HepG2 (cell line): ENCODE results near the gene TOB1. TPM values are rescaled to one million over a fixed set of nuclear protein-coding genes. Genes with fewer than 3 reads are reported as not detected.

ENCODE experiments used
- GABPA ChIP-seq, 2 experiments: IDR thresholded peaks; 2 replicates each; pipeline ENCODE4 v1.6.1; 2011 to 2016; ENCODE audit warnings: low read depth in 2 of 2, low read length in 1 of 2, missing biosample characterization in 1 of 2, missing genetic modification characterization in 1 of 2
- SIN3A ChIP-seq: IDR thresholded peaks from 2 replicates; pipeline ENCODE4 v1.6.1; 2011; ENCODE audit warnings: low read depth, mild to moderate bottlenecking, control low read depth, low read length, borderline replicate concordance
- THAP11 ChIP-seq: IDR thresholded peaks from 2 replicates; pipeline ENCODE4 v1.6.1; 2016; ENCODE audit warnings: missing biosample characterization, missing genetic modification reagents
- ZNF432 ChIP-seq: sonication (generic); formaldehyde crosslinking; IDR thresholded peaks from 2 replicates; pipeline ENCODE4 v1.5.0; 2020; ENCODE audit warnings: missing genetic modification reagents, mild to moderate bottlenecking, borderline replicate concordance
- ZNF850 ChIP-seq: sonication (generic); formaldehyde crosslinking; conservative IDR thresholded peaks from 2 replicates; pipeline ENCODE4 v1.9.0; 2021; ENCODE audit warnings: mild to moderate bottlenecking, missing genetic modification reagents
- polyA plus RNA-seq, 8 experiments: library from polyadenylated mRNA; depleted of rRNA in 3 of 8; stranded (reverse) in 7 of 8; unstranded in 1 of 8; fragments of >200 nt; fragmentation: Illumina TruSeq in 4 of 8; extraction: Trizol in 4 of 8; gene quantifications; 2 replicates each; pipeline versions ENCODE4 v1.2.1 to v1.2.3, GENCODE V29; 2011 to 2016; ENCODE audit warnings: low read depth in 4 of 8, missing spikeins in 1 of 8, mixed read lengths in 1 of 8; ENCODE audit not compliant: insufficient read depth in 1 of 8
- total RNA-seq, 5 experiments: library from RNA; depleted of rRNA; stranded (reverse); fragments of >200 nt; fragmentation: Illumina TruSeq; extraction: Trizol; gene quantifications; 2 replicates each; pipeline ENCODE4 v1.2.3, GENCODE V29; 2016; ENCODE audit warnings: low read depth in 1 of 5
- TF ChIP-seq, protein P1 (sequence below): sonication (generic); formaldehyde crosslinking; conservative IDR thresholded peaks from 2 replicates; pipeline ENCODE4 v1.8.1; 2023; ENCODE audit warnings: missing genetic modification reagents
- TF ChIP-seq, protein P2 (sequence below): IDR thresholded peaks from 2 replicates; pipeline ENCODE4 v1.6.1; 2016; ENCODE audit warnings: low read depth, missing genetic modification reagents, missing compliant biosample characterization
- TF ChIP-seq, protein P3 (sequence below): sonication (generic); formaldehyde crosslinking; IDR thresholded peaks from 2 replicates; pipeline ENCODE4 v1.4.0; 2020; ENCODE audit warnings: mild to moderate bottlenecking, missing genetic modification reagents
- TF ChIP-seq, protein P4 (sequence below): sonication (generic); formaldehyde crosslinking; IDR thresholded peaks from 2 replicates; pipeline ENCODE4 v1.4.0; 2020; ENCODE audit warnings: missing genetic modification reagents

Gene TOB1
- total and polyA plus RNA-seq, 2 of the 13 experiments (the other 11 are each of a cell fraction or from before 2014, with no cell fraction given) = 21.9 to 57.7 TPM

DNA sequence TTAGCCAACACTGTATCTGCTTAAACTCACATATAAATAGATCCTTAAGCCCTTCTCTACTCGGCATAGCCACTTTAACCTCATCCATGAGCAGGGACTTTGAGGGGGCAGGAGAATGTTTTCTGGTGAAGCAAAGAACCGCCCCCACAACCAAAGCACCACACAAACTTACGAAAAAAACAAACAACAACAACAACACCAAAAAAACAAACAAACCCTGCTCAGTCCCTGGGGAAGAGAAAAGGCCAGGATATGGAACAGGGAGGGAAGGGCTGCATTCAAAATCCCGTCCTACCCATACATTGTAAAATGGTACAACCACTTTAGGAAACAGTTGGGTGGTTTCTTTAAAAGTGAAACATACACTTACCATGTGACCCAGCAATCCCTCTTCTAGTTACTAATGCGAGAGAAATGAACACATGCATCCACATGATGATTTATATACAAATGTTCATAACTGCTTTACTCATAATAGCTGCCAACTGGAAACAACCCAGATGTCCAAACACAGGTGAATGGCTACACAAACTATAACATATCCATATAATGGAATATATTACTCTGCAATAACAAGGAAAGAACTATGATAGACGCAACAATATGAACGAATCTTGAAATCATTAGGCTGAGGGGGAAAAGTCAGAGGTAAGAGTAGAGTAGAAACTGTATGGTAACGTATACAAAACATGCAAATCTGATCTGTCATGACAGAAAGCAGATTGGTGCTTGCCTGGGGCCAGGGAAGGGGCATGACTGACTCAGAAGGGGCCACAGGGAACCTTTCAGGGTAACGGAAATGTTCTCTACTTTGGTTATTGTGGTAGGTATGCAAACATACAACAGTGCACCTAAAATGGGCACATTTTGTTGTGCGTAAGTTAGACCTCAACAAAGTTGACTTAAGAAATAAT lies 37.7 kb upstream of the TOB1 start (continued):
- TF ChIP-seq, protein P1, sequence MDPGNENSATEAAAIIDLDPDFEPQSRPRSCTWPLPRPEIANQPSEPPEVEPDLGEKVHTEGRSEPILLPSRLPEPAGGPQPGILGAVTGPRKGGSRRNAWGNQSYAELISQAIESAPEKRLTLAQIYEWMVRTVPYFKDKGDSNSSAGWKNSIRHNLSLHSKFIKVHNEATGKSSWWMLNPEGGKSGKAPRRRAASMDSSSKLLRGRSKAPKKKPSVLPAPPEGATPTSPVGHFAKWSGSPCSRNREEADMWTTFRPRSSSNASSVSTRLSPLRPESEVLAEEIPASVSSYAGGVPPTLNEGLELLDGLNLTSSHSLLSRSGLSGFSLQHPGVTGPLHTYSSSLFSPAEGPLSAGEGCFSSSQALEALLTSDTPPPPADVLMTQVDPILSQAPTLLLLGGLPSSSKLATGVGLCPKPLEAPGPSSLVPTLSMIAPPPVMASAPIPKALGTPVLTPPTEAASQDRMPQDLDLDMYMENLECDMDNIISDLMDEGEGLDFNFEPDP = peak; percentile 95; the same call in 1 of the 2 replicates
- TF ChIP-seq SIN3A (no peak), THAP11 (0 out of 2 replicates have a peak, but pooled peaks have one; percentile 4), GABPA (IDR thresholded peaks at IDR 0.05; ENCODE audit: low read depth, low read length) (no peak), GABPA (CRISPR knock-in tag; IDR thresholded peaks at IDR 0.05; ENCODE audit: low read depth) (0 out of 2 replicates have a peak, but pooled peaks have one; percentile 38), ZNF850 (CRISPR knock-in tag) (0 out of 2 replicates have a peak, but pooled peaks have one; percentile 89), ZNF432 (peak; percentile 42; the same call in 1 of the 2 replicates)
- TF ChIP-seq, protein P2, sequence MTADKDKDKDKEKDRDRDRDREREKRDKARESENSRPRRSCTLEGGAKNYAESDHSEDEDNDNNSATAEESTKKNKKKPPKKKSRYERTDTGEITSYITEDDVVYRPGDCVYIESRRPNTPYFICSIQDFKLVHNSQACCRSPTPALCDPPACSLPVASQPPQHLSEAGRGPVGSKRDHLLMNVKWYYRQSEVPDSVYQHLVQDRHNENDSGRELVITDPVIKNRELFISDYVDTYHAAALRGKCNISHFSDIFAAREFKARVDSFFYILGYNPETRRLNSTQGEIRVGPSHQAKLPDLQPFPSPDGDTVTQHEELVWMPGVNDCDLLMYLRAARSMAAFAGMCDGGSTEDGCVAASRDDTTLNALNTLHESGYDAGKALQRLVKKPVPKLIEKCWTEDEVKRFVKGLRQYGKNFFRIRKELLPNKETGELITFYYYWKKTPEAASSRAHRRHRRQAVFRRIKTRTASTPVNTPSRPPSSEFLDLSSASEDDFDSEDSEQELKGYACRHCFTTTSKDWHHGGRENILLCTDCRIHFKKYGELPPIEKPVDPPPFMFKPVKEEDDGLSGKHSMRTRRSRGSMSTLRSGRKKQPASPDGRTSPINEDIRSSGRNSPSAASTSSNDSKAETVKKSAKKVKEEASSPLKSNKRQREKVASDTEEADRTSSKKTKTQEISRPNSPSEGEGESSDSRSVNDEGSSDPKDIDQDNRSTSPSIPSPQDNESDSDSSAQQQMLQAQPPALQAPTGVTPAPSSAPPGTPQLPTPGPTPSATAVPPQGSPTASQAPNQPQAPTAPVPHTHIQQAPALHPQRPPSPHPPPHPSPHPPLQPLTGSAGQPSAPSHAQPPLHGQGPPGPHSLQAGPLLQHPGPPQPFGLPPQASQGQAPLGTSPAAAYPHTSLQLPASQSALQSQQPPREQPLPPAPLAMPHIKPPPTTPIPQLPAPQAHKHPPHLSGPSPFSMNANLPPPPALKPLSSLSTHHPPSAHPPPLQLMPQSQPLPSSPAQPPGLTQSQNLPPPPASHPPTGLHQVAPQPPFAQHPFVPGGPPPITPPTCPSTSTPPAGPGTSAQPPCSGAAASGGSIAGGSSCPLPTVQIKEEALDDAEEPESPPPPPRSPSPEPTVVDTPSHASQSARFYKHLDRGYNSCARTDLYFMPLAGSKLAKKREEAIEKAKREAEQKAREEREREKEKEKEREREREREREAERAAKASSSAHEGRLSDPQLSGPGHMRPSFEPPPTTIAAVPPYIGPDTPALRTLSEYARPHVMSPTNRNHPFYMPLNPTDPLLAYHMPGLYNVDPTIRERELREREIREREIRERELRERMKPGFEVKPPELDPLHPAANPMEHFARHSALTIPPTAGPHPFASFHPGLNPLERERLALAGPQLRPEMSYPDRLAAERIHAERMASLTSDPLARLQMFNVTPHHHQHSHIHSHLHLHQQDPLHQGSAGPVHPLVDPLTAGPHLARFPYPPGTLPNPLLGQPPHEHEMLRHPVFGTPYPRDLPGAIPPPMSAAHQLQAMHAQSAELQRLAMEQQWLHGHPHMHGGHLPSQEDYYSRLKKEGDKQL (CRISPR knock-in tag) = no peak
- TF ChIP-seq, protein P3, sequence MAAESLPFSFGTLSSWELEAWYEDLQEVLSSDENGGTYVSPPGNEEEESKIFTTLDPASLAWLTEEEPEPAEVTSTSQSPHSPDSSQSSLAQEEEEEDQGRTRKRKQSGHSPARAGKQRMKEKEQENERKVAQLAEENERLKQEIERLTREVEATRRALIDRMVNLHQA (CRISPR knock-in tag) = no peak
- TF ChIP-seq, protein P4, sequence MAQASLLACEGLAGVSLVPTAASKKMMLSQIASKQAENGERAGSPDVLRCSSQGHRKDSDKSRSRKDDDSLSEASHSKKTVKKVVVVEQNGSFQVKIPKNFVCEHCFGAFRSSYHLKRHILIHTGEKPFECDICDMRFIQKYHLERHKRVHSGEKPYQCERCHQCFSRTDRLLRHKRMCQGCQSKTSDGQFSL = no peak
- TF ChIP-seq, all 625 proteins: peak for 28
